Sigmoid colon (tissue), 4 donors: ENCODE results near the gene GOSR1.

Source experiments
- POLR2A ChIP-seq, 2 donors: fragments of 450-650 bp; IDR thresholded peaks; one replicate each; pipeline ENCODE4 v1.6.1; 2016; ENCODE audit warnings: antibody characterized with exemption in 2 of 2, mild to moderate bottlenecking in 2 of 2, moderate library complexity in 2 of 2
- POLR2AphosphoS5 ChIP-seq, 4 donors: sonication (generic); formaldehyde crosslinking; IDR thresholded peaks; one replicate each; pipeline ENCODE4 v1.6.1; 2017; ENCODE audit warnings: antibody characterized with exemption in 4 of 4
- TF ChIP-seq, protein P1 (sequence below), 4 experiments: fragments of 450-650 bp in 3 of 4; fragments of 200-600 bp in 1 of 4; IDR thresholded peaks; one replicate each; pipeline ENCODE4 v1.5.1; 2016 to 2019; ENCODE audit warnings: antibody characterized with exemption in 4 of 4, mild to moderate bottlenecking in 3 of 4, moderate library complexity in 2 of 4

DNA sequence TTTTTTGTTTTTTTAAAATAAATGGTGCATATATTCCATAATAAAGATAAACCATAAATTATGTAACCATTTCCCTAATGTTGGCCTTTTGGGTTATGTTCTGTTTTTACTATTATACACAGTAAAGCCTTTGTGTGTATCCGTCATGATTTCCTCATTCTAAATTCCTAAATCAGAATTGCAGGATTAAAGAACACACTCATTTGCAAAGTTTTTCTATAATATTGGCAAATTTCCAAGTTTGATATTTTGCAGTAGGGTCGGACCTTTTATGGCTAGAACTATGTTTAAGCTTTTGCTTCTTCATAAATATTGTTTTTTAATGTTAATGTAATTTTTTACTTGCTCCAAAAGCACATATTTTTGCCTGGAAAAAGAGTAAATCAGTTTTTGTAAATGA lies 16.6 kb downstream of the GOSR1 start:
- no peak for TF ChIP-seq POLR2A (IDR thresholded peaks at IDR 0.05)
- TF ChIP-seq, protein P1, sequence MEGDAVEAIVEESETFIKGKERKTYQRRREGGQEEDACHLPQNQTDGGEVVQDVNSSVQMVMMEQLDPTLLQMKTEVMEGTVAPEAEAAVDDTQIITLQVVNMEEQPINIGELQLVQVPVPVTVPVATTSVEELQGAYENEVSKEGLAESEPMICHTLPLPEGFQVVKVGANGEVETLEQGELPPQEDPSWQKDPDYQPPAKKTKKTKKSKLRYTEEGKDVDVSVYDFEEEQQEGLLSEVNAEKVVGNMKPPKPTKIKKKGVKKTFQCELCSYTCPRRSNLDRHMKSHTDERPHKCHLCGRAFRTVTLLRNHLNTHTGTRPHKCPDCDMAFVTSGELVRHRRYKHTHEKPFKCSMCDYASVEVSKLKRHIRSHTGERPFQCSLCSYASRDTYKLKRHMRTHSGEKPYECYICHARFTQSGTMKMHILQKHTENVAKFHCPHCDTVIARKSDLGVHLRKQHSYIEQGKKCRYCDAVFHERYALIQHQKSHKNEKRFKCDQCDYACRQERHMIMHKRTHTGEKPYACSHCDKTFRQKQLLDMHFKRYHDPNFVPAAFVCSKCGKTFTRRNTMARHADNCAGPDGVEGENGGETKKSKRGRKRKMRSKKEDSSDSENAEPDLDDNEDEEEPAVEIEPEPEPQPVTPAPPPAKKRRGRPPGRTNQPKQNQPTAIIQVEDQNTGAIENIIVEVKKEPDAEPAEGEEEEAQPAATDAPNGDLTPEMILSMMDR (IDR thresholded peaks at IDR 0.05), result no peak
- no peak for TF ChIP-seq POLR2AphosphoS5 (IDR thresholded peaks at IDR 0.05)
